ENCODE results near the gene ANKDD1A. TPM values are rescaled to one million over a fixed set of nuclear protein-coding genes. Genes with fewer than 3 reads are reported as not detected.
A peak's percentile ranks its signal among the peaks of the same experiment; 100 is the strongest.

ANKDD1A gene
- total and polyA plus RNA-seq, 8 donors: 1.5 to 43.8 (median 5.2) TPM

DNA sequence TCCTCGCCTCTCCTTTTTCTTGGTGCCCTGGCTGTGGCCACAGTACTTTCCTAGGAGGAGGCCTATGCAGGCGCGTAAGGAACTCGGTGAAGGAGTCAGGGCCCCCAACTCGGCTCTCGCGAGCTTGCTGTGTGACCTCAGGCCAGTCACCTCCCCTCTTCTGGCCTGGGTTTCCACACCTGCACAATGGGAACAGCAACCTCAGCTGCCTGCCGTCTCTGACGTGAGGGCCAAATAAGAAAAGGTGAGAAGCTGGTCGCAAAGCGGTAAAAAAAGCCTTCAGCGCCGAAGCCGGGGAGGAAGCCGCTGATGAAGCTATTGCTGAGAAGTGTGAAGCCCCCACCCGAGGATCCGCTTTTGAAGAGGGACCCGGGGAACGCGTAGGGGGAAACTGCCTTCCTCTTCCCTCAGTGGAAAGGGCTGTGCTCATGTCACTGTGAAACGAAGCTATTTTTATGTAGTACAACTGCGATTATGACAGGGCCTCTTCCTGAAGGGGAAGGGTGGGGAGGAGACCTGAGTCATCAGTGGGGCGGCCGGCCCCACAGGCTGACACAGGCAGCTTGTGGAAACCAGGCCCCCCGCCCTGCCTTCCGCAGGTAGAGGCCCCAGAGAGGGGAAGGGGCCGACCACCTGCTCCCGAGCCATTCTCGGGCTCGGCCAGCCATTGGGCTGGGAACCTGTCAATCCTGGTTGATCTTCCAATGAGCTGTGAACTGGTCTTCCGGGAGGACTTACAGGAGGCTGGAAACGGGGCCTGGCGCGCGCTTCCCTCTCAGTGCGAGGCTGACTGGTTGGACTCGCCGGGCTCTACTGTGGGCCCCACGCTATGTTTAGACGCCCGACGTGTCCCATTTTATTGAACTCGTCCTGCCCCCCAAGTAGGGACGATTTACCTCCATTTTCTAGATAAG lies 18.0 kb upstream of the ANKDD1A start:
- intact Hi-C loops (cut with DNase I; ENCODE audit: low total_unique reads): no loop called here
- H3K27ac ChIP-seq: peak overlapping the region; percentile 82 to 91 (median 86)
- 21 to 40% (median 30%) methylated on average over 43 to 44 of the region's 44 CpGs for WGBS, 5 donors
- H3K9me3 ChIP-seq: no peaks in the 10 kb centered on the region
- DNase-seq: peak; percentile 91 to 99
- TF ChIP-seq EP300 (IDR thresholded peaks at IDR 0.05): no peak
- TF ChIP-seq POLR2AphosphoS5 (IDR thresholded peaks at IDR 0.05): peak in 2 of 3 donors; percentile 70 to 78
- TF ChIP-seq, protein P1, sequence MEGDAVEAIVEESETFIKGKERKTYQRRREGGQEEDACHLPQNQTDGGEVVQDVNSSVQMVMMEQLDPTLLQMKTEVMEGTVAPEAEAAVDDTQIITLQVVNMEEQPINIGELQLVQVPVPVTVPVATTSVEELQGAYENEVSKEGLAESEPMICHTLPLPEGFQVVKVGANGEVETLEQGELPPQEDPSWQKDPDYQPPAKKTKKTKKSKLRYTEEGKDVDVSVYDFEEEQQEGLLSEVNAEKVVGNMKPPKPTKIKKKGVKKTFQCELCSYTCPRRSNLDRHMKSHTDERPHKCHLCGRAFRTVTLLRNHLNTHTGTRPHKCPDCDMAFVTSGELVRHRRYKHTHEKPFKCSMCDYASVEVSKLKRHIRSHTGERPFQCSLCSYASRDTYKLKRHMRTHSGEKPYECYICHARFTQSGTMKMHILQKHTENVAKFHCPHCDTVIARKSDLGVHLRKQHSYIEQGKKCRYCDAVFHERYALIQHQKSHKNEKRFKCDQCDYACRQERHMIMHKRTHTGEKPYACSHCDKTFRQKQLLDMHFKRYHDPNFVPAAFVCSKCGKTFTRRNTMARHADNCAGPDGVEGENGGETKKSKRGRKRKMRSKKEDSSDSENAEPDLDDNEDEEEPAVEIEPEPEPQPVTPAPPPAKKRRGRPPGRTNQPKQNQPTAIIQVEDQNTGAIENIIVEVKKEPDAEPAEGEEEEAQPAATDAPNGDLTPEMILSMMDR (IDR thresholded peaks at IDR 0.05): no peak
- TF ChIP-seq POLR2A (IDR thresholded peaks at IDR 0.05): peak in 1 of 4 donors; percentile 7
- H3K36me3 ChIP-seq: no peaks in the 10 kb centered on the region
- H3K27me3 ChIP-seq: no peaks in the 10 kb centered on the region
- H3K4me1 ChIP-seq: peaks cover 43 to 76% (median 54%) of the 10 kb centered on the region in 4 donors
- peak overlapping the region; percentile 2 to 37 (median 28) for H3K4me3 ChIP-seq

DNA sequence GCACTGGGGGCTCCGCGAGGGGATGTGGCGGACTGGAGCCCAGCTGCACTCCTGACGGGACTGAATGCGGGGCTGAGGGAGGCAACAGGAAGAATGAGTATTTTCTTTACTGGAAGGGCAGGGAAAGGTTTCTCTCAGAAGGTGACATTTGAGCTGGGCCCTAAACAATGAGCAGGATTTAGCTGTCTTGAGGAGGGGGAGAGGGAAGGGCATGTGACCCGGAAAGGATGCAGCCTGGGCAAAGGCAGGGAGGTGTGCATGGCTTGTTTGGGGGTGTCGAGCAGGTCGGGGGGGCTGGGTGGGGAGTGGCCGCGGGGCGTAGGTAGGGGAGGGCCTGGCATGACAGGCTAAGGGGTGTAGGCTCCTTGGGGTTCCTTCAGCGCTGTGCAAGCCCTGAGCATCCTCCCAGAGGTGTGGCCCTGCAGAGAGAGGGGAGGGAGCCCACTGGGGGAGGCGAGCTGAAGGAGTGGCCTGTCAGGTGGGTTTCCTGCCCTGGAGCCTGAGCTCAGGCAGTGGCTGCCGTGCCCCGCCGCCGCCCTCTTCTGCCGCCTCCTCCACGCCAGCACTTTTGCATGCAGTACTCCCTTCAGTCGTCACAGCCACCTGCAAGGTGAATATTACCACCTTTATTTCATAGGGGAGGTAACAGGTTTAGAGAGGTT lies 17.2 kb upstream of the ANKDD1A start:
- DNase-seq: peak; percentile 61 to 88
- WGBS, 5 donors: 39 to 51% (median 44%) methylated on average over 16 to 20 of the region's 20 CpGs
- Histone ChIP-seq H3K27ac (peak overlapping the region; percentile 82 to 91 (median 86)), H3K36me3 (no peaks in the 10 kb centered on the region), H3K9me3 (no peaks in the 10 kb centered on the region), H3K4me1 (peaks cover 43 to 76% (median 54%) of the 10 kb centered on the region in 4 donors), H3K27me3 (no peaks in the 10 kb centered on the region), H3K4me3 (peak overlapping the region; percentile 14 to 37 (median 28))
- TF ChIP-seq, protein P1 (IDR thresholded peaks at IDR 0.05): no peak
- TF ChIP-seq POLR2A (IDR thresholded peaks at IDR 0.05) (no peak), EP300 (IDR thresholded peaks at IDR 0.05) (no peak), POLR2AphosphoS5 (IDR thresholded peaks at IDR 0.05) (no peak)
- intact Hi-C loops (cut with DNase I; ENCODE audit: low total_unique reads): no loop called here

DNA sequence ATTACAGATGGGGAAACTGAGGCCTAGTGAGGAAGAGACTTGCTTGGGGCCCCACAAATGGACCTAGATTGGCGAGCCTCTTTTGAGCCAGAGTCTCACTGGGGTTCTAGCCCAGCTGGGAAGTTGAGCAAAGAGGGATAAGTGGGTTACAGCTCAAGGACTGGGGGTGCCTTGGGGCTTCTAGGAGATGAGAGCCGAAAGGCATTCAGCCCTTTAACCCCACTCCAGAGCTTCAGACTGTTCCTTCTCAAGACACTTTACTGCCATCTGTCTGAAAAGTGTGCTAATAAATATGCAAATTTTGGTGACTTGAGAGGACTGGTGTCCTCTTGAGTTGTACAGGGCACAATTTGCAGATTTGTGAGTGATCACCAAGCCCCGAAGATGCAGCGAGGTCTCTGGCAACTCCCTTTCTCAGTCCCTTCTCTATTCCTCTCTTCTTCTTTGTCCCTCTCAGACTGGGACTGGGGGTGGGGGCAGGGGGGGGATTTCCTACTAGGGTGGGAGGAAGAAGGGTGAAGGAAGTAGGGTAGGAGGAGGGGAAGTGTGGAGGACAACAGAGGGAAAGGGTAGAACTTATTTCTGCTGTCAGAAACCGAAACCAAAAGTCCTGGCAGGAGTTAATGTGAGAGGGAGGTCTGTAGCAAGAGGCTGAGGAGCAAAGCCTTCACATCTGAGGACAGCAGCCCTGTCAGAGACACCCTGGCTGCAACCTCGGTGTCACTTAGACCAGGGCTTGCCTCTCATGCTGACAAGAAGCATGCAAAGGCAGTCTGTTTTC lies 16.2 kb upstream of the ANKDD1A start:
- intact Hi-C loops (cut with DNase I; ENCODE audit: low total_unique reads): no loop called here
- H3K27ac ChIP-seq: peak overlapping the region; percentile 82 to 91 (median 86)
- TF ChIP-seq POLR2AphosphoS5 (IDR thresholded peaks at IDR 0.05) (no peak), EP300 (IDR thresholded peaks at IDR 0.05) (no peak), POLR2A (IDR thresholded peaks at IDR 0.05) (no peak)
- TF ChIP-seq, protein P1 (IDR thresholded peaks at IDR 0.05): no peak
- peak; percentile 31 to 83 for DNase-seq
- H3K4me3 ChIP-seq: peak overlapping the region; percentile 14 to 28 (median 16)
- no peaks in the 10 kb centered on the region for H3K27me3 ChIP-seq
- peaks cover 43 to 76% (median 54%) of the 10 kb centered on the region in 4 donors for H3K4me1 ChIP-seq
- WGBS, 5 donors: 39 to 56% (median 43%) methylated on average over 6 of the region's 6 CpGs
- H3K36me3 ChIP-seq: no peaks in the 10 kb centered on the region
- no peaks in the 10 kb centered on the region for H3K9me3 ChIP-seq

All from stomach (tissue), 9 donors.